HG02588 (cell line): ENCODE measurements around the gene PCDH9.

ENCODE experiments used
- ATAC-seq: cut with Tn5 transposase; IDR thresholded peaks from one replicate; pipeline ENCODE4 v1.9.1; 2021; ENCODE audit warnings: mild to moderate bottlenecking, moderate library complexity; ENCODE audit not compliant: unreplicated experiment

PCDH9 gene

GRCh38 chr13:66362485-66362884 lies 867.7 kb downstream of the PCDH9 start:
- no peak for ATAC-seq

GRCh38 chr13:66359910-66360552 lies 870.1 kb downstream of the PCDH9 start:
- ATAC-seq: no peak

- no peak for ATAC-seq
Observed at GRCh38 chr13:66359393-66359792, 870.7 kb downstream of the PCDH9 start.

GRCh38 chr13:66358564-66358963 lies 871.6 kb downstream of the PCDH9 start:
- no peak for ATAC-seq

GRCh38 chr13:66357463-66357862 lies 872.7 kb downstream of the PCDH9 start:
- ATAC-seq: no peak

- ATAC-seq: no peak
Observed at GRCh38 chr13:66354879-66355751, 875.0 kb downstream of the PCDH9 start.

GRCh38 chr13:66353664-66354063 lies 876.5 kb downstream of the PCDH9 start:
- ATAC-seq: no peak

- no peak for ATAC-seq
Observed at GRCh38 chr13:66349966-66350365, 880.2 kb downstream of the PCDH9 start.

- no peak for ATAC-seq
Observed at GRCh38 chr13:66348745-66349690, 881.1 kb downstream of the PCDH9 start.

- no peak for ATAC-seq
Observed at GRCh38 chr13:66347486-66348117, 882.5 kb downstream of the PCDH9 start.

GRCh38 chr13:66345971-66346370 lies 884.2 kb downstream of the PCDH9 start:
- ATAC-seq: no peak

- no peak for ATAC-seq
Observed at GRCh38 chr13:66345518-66345810, 884.7 kb downstream of the PCDH9 start.

- ATAC-seq: no peak
Observed at GRCh38 chr13:66344805-66345517, 885.2 kb downstream of the PCDH9 start.

GRCh38 chr13:66343224-66343828 lies 886.8 kb downstream of the PCDH9 start:
- ATAC-seq: no peak

- ATAC-seq: no peak
Observed at GRCh38 chr13:66341635-66342377, 888.3 kb downstream of the PCDH9 start.

- ATAC-seq: no peak
Observed at GRCh38 chr13:66339214-66339613, 890.9 kb downstream of the PCDH9 start.

GRCh38 chr13:66338542-66338941 lies 891.6 kb downstream of the PCDH9 start:
- ATAC-seq: no peak

- no peak for ATAC-seq
Observed at GRCh38 chr13:66335626-66336025, 894.5 kb downstream of the PCDH9 start.

GRCh38 chr13:66329988-66330451 lies 900.1 kb downstream of the PCDH9 start:
- no peak for ATAC-seq
